HG02642 (cell line): ENCODE data around the gene HOXB9.

Experiments
- ATAC-seq: cut with Tn5 transposase; IDR thresholded peaks from one replicate; pipeline ENCODE4 v1.9.1; 2021; ENCODE audit warnings: mild to moderate bottlenecking; ENCODE audit not compliant: unreplicated experiment, poor library complexity

HOXB9 gene

DNA sequence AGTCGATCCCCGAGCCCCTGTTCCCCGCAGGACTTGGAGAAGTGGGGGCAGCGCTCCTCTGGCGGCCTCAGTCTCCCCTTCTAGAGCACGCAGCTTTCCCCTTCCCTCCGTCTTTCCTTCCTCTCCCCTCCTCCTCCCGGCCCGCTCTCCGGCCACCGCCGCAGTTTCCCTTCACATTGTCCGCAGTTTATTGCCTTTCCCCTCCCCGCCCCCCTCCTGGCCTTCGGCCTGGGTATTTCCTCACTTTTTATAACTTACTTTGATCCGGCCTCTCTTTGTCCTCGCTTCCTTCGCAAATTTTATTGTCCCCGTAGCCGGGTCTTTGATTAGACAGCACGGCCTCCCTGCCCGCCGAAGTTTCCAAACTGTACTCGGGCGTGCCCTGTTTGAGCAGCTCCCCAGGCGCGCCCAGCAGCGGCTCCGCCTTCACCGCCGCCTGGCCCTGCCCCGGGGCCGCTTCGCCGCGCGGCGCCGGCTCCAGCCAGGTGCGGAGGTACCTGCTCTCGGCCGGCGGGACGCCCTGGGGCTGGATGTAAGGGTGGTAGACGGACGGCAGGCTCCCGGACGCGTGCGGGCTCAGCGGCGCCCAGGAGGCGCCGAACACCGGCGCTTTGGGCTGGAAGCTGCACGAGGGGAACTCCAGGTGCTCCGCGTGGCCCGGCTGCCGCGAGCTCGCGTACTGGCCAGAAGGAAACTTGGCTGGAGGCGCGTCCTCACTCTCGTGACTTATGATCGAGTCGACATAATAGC lies 488 bp downstream of the HOXB9 start:
- no peak for ATAC-seq

DNA sequence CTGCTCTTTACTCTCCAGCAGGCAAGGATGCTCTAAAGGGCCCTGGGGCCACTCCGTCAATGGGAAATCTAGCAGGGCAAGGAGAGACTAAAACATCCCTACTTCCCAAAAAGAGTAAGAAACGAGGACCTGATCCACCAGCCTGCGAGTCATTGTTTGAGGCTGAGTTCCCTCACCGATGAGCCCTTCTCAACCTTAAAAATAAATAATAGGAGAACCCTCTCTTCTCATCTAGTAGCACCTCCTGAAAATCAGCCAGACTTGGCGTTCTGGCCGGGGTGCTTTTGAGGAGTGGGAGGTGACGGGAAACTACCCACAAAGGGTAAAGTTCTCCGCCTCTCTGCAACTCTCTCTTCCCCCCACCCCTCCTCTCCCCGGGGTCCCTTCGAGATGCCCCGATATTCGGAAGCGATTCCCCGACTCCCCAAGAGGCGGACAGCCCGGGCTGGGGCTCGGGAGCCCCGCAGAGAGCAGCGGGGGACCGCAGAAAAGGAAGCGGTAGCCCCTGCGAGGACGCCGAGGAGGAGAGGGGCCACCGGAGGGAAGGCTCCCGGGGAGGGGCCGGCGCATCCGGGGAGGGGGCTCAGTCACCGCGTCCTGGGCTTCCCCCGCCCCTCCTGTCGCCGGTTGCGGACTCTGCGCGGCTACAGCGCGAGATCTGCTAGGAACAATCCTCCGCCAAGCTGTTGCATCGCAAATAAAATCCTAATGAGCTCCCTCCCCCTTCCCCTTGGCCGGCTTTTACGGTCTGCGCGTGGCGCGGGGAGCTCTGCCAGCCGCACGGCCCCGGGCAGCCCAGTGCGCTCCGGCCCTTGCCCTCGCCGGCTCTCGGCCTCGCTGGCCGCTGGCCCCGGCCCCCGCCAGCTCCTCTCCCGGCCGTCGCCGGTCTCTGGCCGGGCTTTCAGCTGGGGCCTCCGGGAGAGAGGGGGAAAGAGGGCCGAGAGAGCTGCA lies 1.3 kb downstream of the HOXB9 start:
- ATAC-seq = no peak

DNA sequence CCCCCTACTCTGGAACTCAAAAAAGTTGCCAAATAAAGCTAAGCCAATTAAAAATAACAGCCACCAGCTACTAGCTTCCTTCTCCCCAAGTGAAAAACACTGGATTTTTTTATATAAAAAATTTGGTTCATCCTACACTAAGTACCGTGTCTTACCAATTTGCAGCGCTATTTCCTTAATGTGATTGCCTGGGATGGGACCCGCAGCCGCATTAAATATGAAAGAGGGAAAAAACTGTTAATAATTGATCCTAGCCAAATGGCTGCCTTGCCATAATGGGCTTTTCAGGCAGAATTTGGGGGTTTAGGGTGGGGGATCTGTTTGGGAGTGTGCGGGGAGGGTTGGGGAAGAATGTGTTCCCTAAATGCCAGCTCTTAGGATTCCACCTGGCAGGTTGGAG lies 2.0 kb downstream of the HOXB9 start:
- ATAC-seq = no peak

DNA sequence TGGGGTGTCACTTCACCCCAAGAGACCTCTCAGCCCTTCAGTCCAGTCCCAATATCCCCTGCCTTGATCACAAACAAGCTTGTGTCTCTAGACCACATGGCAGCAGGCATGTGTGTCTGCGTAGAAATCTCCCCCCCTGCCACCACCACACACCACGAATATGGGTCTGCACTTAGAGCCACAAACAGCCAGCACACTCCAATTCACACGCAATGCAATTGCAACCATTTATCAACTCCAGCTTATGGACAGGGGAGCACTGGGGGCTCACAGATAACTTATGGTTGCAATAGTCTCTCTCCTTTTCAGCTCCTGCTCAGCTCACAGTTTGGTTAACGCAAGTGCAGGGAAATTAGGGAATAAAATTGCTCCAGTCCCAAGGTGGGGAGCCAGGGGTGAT lies 2.6 kb downstream of the HOXB9 start:
- ATAC-seq = no peak

DNA sequence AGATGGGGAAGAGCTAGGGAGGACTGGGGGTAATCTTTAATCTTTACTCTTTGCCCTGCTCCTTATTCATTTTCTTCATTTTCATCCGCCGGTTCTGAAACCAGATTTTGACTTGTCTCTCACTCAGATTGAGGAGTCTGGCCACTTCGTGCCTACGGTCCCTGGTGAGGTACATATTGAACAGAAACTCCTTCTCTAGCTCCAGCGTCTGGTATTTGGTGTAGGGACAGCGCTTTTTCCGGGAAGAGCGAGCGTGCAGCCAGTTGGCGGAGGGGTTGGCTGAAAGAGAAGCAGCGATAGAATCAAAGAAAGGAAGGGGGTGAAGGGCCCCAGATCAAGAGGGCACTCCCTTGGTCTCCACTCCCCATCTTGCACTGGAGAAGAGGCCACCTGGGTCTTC lies 3.3 kb downstream of the HOXB9 start:
- ATAC-seq = no peak

DNA sequence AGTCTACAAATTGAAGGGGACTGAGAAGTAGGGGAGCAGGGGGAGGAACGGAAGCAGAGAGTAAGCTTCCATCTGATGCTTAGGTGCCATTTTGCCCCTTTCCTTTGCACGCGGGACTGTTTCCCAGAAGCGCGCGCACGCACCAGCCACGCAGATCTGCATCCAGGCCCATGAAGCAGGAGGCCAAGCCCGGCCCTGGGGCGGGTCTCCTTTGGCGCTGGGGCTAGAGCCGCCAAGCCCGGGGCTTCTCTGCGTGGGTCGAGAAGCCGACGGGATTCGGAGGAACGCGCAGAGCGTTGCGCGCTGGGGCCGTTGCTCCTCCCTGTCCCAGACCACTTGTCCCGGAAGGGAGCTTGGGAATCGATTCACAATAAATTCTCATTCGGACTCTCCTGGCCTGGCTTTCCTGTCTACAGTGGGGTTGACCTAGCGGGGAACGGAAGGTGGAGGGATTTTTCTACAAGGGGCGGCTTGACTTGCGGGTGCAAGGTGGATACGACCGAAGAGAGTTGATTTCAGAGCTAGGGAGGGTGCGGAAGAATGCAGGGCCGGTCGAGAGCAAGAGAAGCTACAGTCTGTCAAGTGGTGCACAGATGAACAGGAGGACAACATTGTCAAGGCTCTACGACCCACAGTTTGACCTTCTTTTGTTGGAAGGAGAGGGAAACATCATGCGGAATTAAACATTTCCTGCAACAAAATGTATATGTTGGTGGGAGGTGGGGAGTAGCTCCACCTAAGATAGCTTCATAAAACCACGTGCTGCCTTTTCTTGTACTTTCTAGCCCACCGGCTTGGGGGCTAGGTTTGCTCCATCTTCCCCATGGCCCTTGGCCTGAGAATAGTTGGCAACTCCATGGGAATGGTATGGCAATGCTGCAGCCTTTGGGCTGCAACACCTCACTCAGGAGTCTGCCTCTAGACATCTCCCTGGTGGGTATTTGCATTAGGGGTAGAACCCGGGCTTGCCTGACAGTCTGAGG lies 4.5 kb downstream of the HOXB9 start:
- no peak for ATAC-seq

GRCh38 chr17:48620461-48621139 lies 5.6 kb downstream of the HOXB9 start:
- no peak for ATAC-seq

DNA sequence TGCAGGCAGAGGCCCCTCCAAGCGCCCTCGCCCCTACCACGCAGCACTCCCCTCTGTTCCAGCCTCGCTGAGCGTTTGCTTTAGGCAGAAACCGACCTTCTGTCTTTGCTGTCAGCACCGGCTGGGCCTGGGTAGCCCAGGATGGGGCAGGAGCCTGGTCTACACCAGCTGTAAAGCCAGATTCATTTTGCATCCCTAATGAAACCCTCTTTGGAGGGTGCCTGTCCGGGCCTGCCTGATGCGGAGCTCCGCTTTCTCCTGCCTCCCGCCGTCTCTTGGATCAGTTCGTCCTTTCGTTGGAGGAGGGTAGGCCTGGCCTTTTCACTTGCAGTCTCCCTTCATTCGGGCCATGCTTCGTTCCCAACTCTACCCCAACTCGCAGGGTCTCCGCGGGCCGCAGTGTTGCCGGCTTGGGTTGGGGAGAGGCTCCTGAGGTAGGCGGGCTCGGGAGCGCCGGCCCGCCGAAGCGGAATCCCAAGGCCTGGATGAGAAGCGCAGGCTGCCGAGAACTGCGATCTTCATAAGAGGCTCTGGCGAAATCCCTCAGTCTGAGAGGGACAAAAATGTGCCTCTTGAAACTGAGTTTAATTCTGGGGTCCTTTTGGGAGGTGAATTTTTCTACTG lies 6.2 kb downstream of the HOXB9 start:
- ATAC-seq = no peak

DNA sequence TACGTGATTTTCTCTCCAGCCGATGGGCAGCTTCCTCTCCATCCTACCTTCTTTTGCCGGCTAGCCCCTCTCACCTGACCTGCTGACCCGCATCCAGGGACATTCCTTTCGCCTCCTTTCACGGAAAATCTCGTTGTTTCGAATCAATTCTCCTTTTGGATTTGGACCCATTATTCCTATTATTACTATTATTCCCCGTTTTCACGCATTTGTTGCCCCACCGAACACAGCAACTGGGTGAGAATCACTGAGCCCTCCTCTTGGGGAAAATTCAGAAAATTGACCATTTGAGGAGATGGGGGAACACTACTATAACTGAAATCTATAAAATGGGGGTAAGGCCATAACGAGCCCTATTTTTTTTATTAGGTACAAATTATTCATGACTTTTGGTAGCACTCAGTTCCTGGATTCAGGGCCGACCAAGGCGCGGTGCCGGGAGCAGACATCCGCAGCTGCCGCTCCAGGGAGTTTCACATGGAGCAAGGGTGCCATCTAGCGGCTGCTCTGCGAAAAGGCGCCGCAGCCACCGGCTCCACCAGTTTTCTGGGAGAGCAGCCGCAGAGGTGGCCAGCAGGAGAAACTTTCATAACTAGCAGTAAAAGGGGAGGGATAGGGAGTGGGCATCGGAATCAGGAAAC lies 7.8 kb downstream of the HOXB9 start:
- no peak for ATAC-seq

DNA sequence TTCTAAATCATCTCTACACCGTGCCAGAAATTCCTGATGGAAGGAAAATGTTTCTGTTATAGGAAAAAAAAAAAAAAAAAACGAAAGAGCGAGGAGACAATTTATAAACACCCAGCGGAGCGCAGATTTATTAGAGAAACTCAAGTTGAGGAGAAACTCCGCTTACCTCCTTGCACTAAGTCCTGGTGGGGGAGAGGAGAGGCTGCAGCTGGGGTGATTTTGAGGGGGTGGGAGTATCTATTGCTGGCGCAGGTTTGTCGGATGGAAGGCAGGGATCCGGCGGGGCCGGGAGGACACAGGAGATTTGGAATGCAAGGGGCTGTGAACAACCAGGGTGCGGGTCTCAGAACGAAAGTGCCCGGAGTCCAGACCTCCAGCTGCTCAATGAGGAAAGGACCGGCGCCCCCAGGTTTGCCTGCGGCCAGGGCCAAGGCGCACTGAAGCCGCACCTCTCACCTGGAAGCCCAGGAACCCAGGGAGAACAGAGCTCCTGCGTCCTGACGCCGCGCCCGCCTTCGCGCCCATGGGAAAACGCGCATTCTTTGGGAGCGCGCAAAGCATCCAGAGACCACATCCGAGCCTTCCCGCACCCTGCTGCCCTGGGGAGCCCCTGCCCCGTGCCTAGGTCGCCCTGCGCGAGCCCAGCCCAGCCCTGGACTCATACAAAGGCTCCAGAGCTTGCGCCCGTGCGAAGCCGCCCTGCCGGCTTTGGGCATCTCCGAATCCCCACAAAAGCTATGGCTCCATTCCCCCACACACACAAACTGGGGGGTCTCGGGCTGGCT lies 8.5 kb downstream of the HOXB9 start:
- ATAC-seq = no peak

GRCh38 chr17:48616717-48617470 lies 9.3 kb downstream of the HOXB9 start:
- no peak for ATAC-seq

DNA sequence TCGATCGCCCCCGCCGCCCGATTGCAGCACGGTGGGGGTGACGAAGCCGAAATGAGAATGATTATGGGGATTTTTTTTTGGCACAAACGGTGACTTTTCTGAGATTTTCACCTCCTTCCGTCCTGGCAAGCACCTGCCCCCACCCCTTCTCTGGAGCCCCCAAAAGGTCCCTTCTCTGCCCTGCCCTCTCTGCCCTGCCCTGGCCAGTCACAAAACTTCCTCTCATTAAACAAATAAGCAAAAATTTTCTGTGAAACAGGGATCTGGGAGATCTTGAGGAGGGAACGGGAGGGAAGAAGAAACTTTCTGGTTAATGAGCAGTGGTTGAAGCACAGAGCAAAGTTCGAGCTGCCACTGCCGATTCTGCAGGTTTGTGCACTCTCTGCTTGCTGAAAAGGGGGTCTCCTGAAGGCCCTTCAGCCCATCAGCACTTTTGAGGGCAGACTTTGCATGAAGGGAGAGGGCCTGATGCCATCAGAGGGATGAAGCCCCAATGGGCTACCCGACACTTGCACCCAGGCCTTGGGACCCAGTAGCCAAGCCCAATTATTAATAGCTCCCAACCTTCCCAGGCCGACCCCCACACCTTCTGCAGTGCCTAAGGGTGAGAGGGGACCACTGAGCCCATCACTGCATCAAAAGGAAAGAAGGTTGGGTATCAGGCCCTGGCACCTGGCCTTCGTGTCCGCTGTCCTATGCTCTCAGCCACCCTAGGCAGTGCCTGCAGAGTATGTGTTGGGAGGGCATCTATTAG lies 10.0 kb downstream of the HOXB9 start:
- ATAC-seq = no peak

GRCh38 chr17:48615047-48615962 lies 10.9 kb downstream of the HOXB9 start, which contains the start of gene HOXB8:
HOXB8 (minus strand) TSS chr17:48615292; CDS start chr17:48614704, 588 bp downstream.
- ATAC-seq = no peak

DNA sequence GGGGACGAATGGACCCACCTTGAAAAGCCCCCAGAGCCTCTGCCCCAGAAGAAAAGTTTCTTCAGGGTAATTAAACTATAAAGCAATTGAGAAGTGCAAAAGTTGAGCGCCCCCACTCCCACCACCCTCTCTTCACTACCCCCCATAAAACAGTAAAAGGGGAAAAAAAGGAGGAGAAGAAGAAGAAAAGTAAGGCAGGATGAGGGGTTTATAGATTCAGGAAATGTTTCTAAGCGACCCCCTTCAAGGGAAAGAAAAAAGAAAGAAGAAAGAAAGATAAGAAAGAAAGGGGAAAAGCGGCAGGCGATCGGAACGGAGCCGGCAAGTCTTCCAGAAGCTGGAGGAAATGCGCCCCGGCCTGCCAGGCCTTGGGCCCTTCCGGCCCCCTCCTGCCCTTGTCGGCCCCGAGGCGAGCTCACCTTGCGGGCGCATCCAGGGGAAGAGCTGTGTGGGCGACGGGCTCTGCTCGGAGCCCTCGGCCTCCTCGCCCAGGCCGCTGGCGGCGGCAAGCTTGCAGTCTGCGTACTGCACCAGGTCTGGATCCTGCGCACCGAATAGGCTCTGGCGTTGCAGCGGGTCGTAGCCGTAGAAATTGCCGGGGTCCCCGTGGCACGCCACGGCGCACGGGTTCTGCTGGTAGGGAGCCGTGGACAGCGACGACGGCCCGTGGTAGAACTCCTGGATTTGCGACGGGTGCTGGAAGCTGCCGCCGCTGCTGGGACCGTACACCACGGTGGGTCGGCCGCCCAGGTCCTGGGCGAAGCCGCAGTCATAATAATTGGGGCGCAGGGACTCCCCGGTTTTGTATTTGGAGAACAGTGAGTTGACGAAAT lies 12.1 kb downstream of the HOXB9 start:
- no peak for ATAC-seq
